Measurements from ENCODE around the gene RPL10.

GRCh38 chrX:154408659-154409221 is 10.6 kb downstream of the RPL10 start:
- TF ChIP-seq CTCF (IDR thresholded peaks at IDR 0.05), result no peak
- no peak for TF ChIP-seq POLR2A (IDR thresholded peaks at IDR 0.05)
